Neural progenitor cell (in vitro differentiated cells): ENCODE measurements around the gene OTUD7B. TPM values are rescaled to one million over a fixed set of nuclear protein-coding genes. Genes with fewer than 3 reads are reported as not detected.
A peak's percentile ranks its signal among the peaks of the same experiment; 100 is the strongest.

Source experiments
- DNase-seq: peaks from one replicate; pipeline ENCODE4 v3.0.0-alpha.2; 2016; ENCODE audit warnings: low spot score
- H2AFZ ChIP-seq: fragments of 200-600 bp; sonication (generic); replicated peaks from 2 replicates; pipeline ENCODE4 v1.6.1; 2016; ENCODE audit warnings: antibody characterized with exemption
- H3F3A ChIP-seq: fragments of 200-600 bp; sonication (generic); 2 replicates; pipeline ENCODE4 v1.6.1; 2016; ENCODE audit warnings: antibody characterized with exemption, low read depth
- H3K27ac ChIP-seq: fragments of 200-600 bp; sonication (generic); 2 replicates; pipeline ENCODE4 v1.5.1; 2016; ENCODE audit warnings: mild to moderate bottlenecking
- H3K27me3 ChIP-seq: fragments of 200-600 bp; sonication (generic); 2 replicates; pipeline ENCODE4 v1.6.1; 2016; ENCODE audit warnings: mild to moderate bottlenecking, moderate library complexity
- H3K36me3 ChIP-seq: fragments of 200-600 bp; sonication (generic); 2 replicates; pipeline ENCODE4 v1.5.1; 2016
- H3K4me1 ChIP-seq: fragments of 200-600 bp; sonication (generic); 2 replicates; pipeline ENCODE4 v1.6.1; 2016; ENCODE audit warnings: mixed run types
- H3K4me2 ChIP-seq: fragments of 200-600 bp; sonication (generic); 2 replicates; pipeline ENCODE4 v1.6.1; 2016
- H3K4me3 ChIP-seq: fragments of 200-600 bp; sonication (generic); 2 replicates; pipeline ENCODE4 v1.5.1; 2016
- H3K79me2 ChIP-seq: fragments of 200-600 bp; sonication (generic); 2 replicates; pipeline ENCODE4 v1.6.1; 2016; ENCODE audit warnings: low read depth
- H3K9ac ChIP-seq: fragments of 200-600 bp; sonication (generic); 2 replicates; pipeline ENCODE4 v1.6.1; 2016
- H3K9me3 ChIP-seq: fragments of 200-600 bp; sonication (generic); 2 replicates; pipeline ENCODE4 v1.5.1; 2016; ENCODE audit warnings: low read depth
- H4K20me1 ChIP-seq: fragments of 200-600 bp; sonication (generic); 2 replicates; pipeline ENCODE4 v1.6.1; 2016; ENCODE audit warnings: low read depth
- H3K27ac Mint-ChIP-seq: 3 replicates; pipeline ENCODE4 v1.8.0; 2021; ENCODE audit warnings: mixed read lengths
- H3K27me3 Mint-ChIP-seq: 2 replicates; pipeline ENCODE4 v1.8.0; 2022; ENCODE audit warnings: low read depth, mild to moderate bottlenecking, inconsistent platforms, moderate library complexity, mixed read lengths; ENCODE audit not compliant: insufficient read depth
- H3K36me3 Mint-ChIP-seq: 3 replicates; pipeline ENCODE4 v1.8.0; 2021; ENCODE audit warnings: mixed read lengths
- H3K4me1 Mint-ChIP-seq: 3 replicates; pipeline ENCODE4 v1.8.0; 2021; ENCODE audit warnings: mixed read lengths
- H3K4me3 Mint-ChIP-seq: 3 replicates; pipeline ENCODE4 v1.8.0; 2021; ENCODE audit warnings: mild to moderate bottlenecking, moderate library complexity, mixed read lengths
- H3K9me3 Mint-ChIP-seq: 3 replicates; pipeline ENCODE4 v1.8.0; 2020; ENCODE audit warnings: mixed read lengths
- EZH2 ChIP-seq: fragments of 200-600 bp; sonication (generic); IDR thresholded peaks from 2 replicates; pipeline ENCODE4 v1.6.1; 2017; ENCODE audit warnings: antibody characterized with exemption, mild to moderate bottlenecking, moderate library complexity
- EZH2phosphoT487 ChIP-seq: fragments of 200-600 bp; sonication (generic); IDR thresholded peaks from 2 replicates; pipeline ENCODE4 v1.6.1; 2017; ENCODE audit warnings: antibody characterized with exemption
- total RNA-seq: library from RNA; depleted of rRNA; stranded (reverse); fragments of >200 nt; gene quantifications from 2 replicates; pipeline ENCODE4 v1.2.3, GENCODE V29; 2015; ENCODE audit warnings: low replicate concordance
- TF ChIP-seq, protein P1 (sequence below): fragments of 200-600 bp; sonication (generic); IDR thresholded peaks from 2 replicates; pipeline ENCODE4 v1.5.1; 2017; ENCODE audit warnings: antibody characterized with exemption, mild to moderate bottlenecking

Gene OTUD7B
- total RNA-seq, 1 donor from 2014 or later = 10.7 TPM

DNA sequence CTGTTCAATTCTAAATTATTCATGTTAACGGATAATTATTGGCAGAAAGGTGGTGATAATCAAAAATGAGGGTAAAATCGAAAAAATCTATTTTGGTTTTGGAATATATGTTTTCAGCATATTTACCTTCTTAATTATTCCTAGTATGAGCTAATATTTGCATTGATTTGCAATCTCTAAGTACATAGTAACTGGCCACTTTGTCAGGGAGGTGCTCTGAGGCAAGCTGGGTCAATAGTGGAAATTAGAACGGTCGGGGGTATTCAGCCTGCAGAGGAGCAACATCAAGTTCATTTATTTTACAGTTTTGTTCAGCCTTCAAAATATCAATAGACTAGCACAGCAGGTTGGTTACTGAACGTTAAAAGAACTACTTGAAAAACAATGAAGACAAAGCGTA, 1.8 kb downstream of the OTUD7B start:
- Mint-ChIP-seq H3K36me3 (peaks cover 8% of the 10 kb centered on the region), H3K4me3 (peak overlapping the region; percentile 94), H3K27me3 (peaks cover 4% of the 10 kb centered on the region), H3K4me1 (peaks cover 21% of the 10 kb centered on the region), H3K27ac (no peak overlapping the region), H3K9me3 (no peaks in the 10 kb centered on the region)
- Histone ChIP-seq H3K36me3 (no peaks in the 10 kb centered on the region), H2AFZ (no peak overlapping the region), H3K9ac (peak overlapping the region; percentile 88), H3K27me3 (no peaks in the 10 kb centered on the region), H3K27ac (no peak overlapping the region), H3K4me1 (peaks cover 9% of the 10 kb centered on the region), H3F3A (peaks cover 19% of the 10 kb centered on the region), H4K20me1 (peaks cover 45% of the 10 kb centered on the region), H3K79me2 (peaks cover 64% of the 10 kb centered on the region), H3K9me3 (no peaks in the 10 kb centered on the region), H3K4me2 (peak overlapping the region; percentile 96), H3K4me3 (peak overlapping the region; percentile 89)
- DNase-seq = no peak
- TF ChIP-seq, protein P1, sequence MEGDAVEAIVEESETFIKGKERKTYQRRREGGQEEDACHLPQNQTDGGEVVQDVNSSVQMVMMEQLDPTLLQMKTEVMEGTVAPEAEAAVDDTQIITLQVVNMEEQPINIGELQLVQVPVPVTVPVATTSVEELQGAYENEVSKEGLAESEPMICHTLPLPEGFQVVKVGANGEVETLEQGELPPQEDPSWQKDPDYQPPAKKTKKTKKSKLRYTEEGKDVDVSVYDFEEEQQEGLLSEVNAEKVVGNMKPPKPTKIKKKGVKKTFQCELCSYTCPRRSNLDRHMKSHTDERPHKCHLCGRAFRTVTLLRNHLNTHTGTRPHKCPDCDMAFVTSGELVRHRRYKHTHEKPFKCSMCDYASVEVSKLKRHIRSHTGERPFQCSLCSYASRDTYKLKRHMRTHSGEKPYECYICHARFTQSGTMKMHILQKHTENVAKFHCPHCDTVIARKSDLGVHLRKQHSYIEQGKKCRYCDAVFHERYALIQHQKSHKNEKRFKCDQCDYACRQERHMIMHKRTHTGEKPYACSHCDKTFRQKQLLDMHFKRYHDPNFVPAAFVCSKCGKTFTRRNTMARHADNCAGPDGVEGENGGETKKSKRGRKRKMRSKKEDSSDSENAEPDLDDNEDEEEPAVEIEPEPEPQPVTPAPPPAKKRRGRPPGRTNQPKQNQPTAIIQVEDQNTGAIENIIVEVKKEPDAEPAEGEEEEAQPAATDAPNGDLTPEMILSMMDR = no peak
- TF ChIP-seq EZH2phosphoT487 (no peak), EZH2 (no peak)

DNA sequence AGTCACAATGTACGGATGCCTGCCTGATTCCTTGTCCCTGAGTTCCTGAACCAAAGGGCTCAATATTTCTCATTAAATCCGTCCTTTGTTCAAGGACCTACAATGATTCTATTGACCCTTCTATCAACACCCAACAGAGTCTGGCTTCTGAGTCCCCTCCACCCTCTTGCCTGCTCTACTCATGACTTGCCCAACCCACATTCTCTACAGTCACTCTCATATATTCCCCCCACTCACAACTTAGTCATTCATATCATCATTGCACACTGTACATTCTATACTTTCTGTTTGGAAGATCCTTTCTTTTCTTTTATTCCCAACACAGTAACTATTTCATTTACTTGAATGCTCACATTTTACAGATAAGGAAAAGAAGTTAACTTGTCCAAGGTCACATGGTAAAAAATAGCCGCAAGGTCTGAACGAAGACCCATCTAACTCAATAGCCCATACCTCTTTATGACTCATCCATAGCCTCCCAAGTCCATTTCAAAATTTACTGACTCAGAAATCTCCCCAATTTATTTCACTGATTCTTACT, 3.6 kb downstream of the OTUD7B start:
- H3K4me1 Mint-ChIP-seq = peaks cover 21% of the 10 kb centered on the region
- peaks cover 74% of the 10 kb centered on the region for H3K79me2 ChIP-seq
- H3K4me2 ChIP-seq = no peak overlapping the region
- no peak overlapping the region for H3K27ac Mint-ChIP-seq
- no peaks in the 10 kb centered on the region for H3K9me3 ChIP-seq
- no peaks in the 10 kb centered on the region for H3K9me3 Mint-ChIP-seq
- H3K27me3 Mint-ChIP-seq = peaks cover 4% of the 10 kb centered on the region
- H3K4me1 ChIP-seq = peaks cover 9% of the 10 kb centered on the region
- H3K27me3 ChIP-seq = no peaks in the 10 kb centered on the region
- H3K36me3 ChIP-seq = no peaks in the 10 kb centered on the region
- H2AFZ ChIP-seq = no peak overlapping the region
- H4K20me1 ChIP-seq = peaks cover 51% of the 10 kb centered on the region
- H3K4me3 ChIP-seq = no peak overlapping the region
- H3K27ac ChIP-seq = no peak overlapping the region
- H3F3A ChIP-seq = peaks cover 16% of the 10 kb centered on the region
- TF ChIP-seq EZH2phosphoT487 = no peak
- TF ChIP-seq, protein P1 = no peak
- TF ChIP-seq EZH2 = no peak
- no peak for DNase-seq
- H3K36me3 Mint-ChIP-seq = peaks cover 16% of the 10 kb centered on the region
- peak overlapping the region; percentile 26 for H3K4me3 Mint-ChIP-seq
- H3K9ac ChIP-seq = no peak overlapping the region

DNA sequence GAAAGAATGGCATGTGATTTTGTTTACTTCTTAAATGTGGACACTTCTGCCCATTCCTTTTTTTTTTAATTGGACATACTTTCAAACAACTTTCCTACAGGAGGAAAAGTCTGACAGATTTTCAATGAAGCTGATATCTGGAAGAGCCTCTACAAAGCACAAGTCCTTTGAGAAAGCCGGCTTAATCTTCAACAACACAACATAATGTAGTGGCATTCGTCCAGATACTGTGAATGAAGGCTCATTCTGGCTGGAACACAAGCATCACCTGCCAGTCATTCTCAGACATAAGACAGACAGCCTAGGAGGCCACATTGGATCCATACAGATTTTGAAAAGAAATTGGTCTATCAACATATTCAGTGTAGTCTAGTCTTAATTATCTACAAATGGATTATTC, 4.9 kb downstream of the OTUD7B start:
- H3K4me1 Mint-ChIP-seq = peaks cover 17% of the 10 kb centered on the region
- Histone ChIP-seq H3K9me3 (no peaks in the 10 kb centered on the region), H3K36me3 (no peaks in the 10 kb centered on the region), H3K27ac (no peak overlapping the region), H3K4me2 (no peak overlapping the region), H3K9ac (no peak overlapping the region), H3K4me3 (no peak overlapping the region), H3K79me2 (peaks cover 84% of the 10 kb centered on the region), H4K20me1 (peaks cover 60% of the 10 kb centered on the region), H2AFZ (no peak overlapping the region), H3K27me3 (no peaks in the 10 kb centered on the region), H3K4me1 (peaks cover 9% of the 10 kb centered on the region), H3F3A (peaks cover 14% of the 10 kb centered on the region)
- no peak overlapping the region for H3K27ac Mint-ChIP-seq
- DNase-seq = no peak
- H3K36me3 Mint-ChIP-seq = peaks cover 18% of the 10 kb centered on the region
- H3K9me3 Mint-ChIP-seq = no peaks in the 10 kb centered on the region
- H3K27me3 Mint-ChIP-seq = peaks cover 4% of the 10 kb centered on the region
- TF ChIP-seq EZH2phosphoT487 = no peak
- TF ChIP-seq, protein P1 = no peak
- no peak for TF ChIP-seq EZH2
- no peak overlapping the region for H3K4me3 Mint-ChIP-seq
